DND-41 (cell line): ENCODE data around the gene AGFG2.

Experiments used
- ATAC-seq: fragments of 200-7000 bp; cut with Tn5 transposase; 3 replicates; pipeline ENCODE4 v1.9.1; 2021; ENCODE audit warnings: low read depth; ENCODE audit not compliant: insufficient read depth
- DNase-seq: peaks from one replicate; pipeline ENCODE4 v3.0.0-alpha.2; 2020
- H2AFZ ChIP-seq: 2 replicates; pipeline ENCODE4 v1.6.0; 2012; ENCODE audit warnings: low read depth, low read length
- H3K27ac ChIP-seq: 2 replicates; pipeline ENCODE4 v1.5.1; 2012; ENCODE audit warnings: low read length, inconsistent platforms
- H3K27me3 ChIP-seq: fragments of 200-600 bp; sonication (generic); 2 replicates; pipeline ENCODE4 v1.6.0; 2012; ENCODE audit warnings: low read length, mild to moderate bottlenecking, inconsistent platforms; ENCODE audit not compliant: insufficient read depth, poor library complexity
- H3K36me3 ChIP-seq: 2 replicates; pipeline ENCODE4 v1.5.1; 2012; ENCODE audit warnings: low read length, inconsistent platforms; ENCODE audit not compliant: insufficient read depth
- H3K4me1 ChIP-seq: 2 replicates; pipeline ENCODE4 v1.5.1; 2012; ENCODE audit warnings: mild to moderate bottlenecking, low read length; ENCODE audit not compliant: insufficient read depth
- H3K4me2 ChIP-seq: 2 replicates; pipeline ENCODE4 v1.6.0; 2012; ENCODE audit warnings: mild to moderate bottlenecking, moderate library complexity, low read length, inconsistent platforms; ENCODE audit not compliant: insufficient read depth
- H3K4me3 ChIP-seq, 2 experiments: fragments of 200-600 bp in 1 of 2; shearing (Covaris generic) in 1 of 2; 2 replicates each; pipeline ENCODE4 v1.5.1; 2012 to 2016; ENCODE audit warnings: inconsistent platforms in 2 of 2, low read length in 2 of 2, mild to moderate bottlenecking in 2 of 2, low read depth in 1 of 2, moderate library complexity in 1 of 2
- H3K79me2 ChIP-seq: 2 replicates; pipeline ENCODE4 v1.6.0; 2012; ENCODE audit warnings: low read length, inconsistent platforms; ENCODE audit not compliant: insufficient read depth
- H3K9ac ChIP-seq: 2 replicates; pipeline ENCODE4 v1.6.0; 2012; ENCODE audit warnings: low read depth, mild to moderate bottlenecking, inconsistent platforms, low read length, moderate library complexity
- H3K9me3 ChIP-seq: 2 replicates; pipeline ENCODE4 v1.5.1; 2012; ENCODE audit warnings: low read length, moderate library complexity, mild to moderate bottlenecking, inconsistent platforms; ENCODE audit not compliant: insufficient read depth, severe bottlenecking
- H4K20me1 ChIP-seq: 2 replicates; pipeline ENCODE4 v1.6.0; 2012; ENCODE audit warnings: low read length; ENCODE audit not compliant: insufficient read depth
- EZH2 ChIP-seq: IDR thresholded peaks from 3 replicates; pipeline ENCODE4 v1.6.1; 2012; ENCODE audit warnings: borderline replicate concordance, low read depth, mild to moderate bottlenecking, moderate library complexity, low read length, inconsistent platforms; ENCODE audit not compliant: severe bottlenecking
- TF ChIP-seq, protein P1 (sequence below): IDR thresholded peaks from 2 replicates; pipeline ENCODE4 v1.5.1; 2012; ENCODE audit warnings: borderline replicate concordance, low read length, moderate library complexity, mild to moderate bottlenecking; ENCODE audit not compliant: poor library complexity, severe bottlenecking; ENCODE audit errors: extremely low read depth

AGFG2 gene

DNA sequence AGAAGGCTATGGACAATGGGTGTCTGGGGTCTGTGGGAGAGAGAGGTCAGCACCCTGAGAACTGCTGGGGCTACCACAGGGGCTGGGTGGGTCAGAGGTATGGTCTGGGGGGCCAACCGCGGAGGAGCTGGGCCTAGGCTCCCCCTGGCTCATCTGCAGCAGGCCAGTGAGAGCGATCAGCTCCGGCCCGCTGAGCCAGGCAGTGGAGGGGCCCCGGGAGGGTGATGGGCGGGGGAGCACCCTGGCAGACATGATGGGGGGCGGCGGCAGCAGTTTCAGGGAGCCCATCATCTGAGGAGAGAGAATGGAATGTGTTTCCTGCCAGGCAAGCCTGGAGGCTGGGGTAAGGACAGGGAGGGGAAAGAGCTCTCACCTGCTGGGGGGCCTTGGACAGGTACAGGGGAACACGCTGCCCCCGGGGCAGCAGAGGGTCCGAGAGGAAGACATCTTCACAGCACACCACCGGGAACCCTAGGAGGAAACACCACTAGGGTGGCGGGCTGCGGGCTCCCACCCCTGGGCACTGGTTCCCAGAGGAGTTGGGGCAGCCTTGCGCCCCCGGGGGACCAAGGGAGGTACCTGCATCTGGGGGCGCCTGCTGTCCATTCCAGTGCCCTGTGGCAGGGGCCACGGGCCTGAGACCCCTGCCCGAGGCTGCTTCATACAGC lies 33.4 kb downstream of the AGFG2 start:
- H3K9ac ChIP-seq = no peak overlapping the region
- DNase-seq (no peak), ATAC-seq (no peak)
- peaks cover 24% of the 10 kb centered on the region for H3K4me1 ChIP-seq
- no peak overlapping the region for H3K4me2 ChIP-seq
- no peak overlapping the region for H3K27ac ChIP-seq
- no peak overlapping the region for H3K4me3 ChIP-seq
- peaks cover 44% of the 10 kb centered on the region for H3K36me3 ChIP-seq
- H3K9me3 ChIP-seq = no peaks in the 10 kb centered on the region
- peaks cover 9% of the 10 kb centered on the region for H3K27me3 ChIP-seq
- H3K79me2 ChIP-seq = no peaks in the 10 kb centered on the region
- H4K20me1 ChIP-seq = peaks cover 28% of the 10 kb centered on the region
- H2AFZ ChIP-seq = no peak overlapping the region
- TF ChIP-seq, protein P1, sequence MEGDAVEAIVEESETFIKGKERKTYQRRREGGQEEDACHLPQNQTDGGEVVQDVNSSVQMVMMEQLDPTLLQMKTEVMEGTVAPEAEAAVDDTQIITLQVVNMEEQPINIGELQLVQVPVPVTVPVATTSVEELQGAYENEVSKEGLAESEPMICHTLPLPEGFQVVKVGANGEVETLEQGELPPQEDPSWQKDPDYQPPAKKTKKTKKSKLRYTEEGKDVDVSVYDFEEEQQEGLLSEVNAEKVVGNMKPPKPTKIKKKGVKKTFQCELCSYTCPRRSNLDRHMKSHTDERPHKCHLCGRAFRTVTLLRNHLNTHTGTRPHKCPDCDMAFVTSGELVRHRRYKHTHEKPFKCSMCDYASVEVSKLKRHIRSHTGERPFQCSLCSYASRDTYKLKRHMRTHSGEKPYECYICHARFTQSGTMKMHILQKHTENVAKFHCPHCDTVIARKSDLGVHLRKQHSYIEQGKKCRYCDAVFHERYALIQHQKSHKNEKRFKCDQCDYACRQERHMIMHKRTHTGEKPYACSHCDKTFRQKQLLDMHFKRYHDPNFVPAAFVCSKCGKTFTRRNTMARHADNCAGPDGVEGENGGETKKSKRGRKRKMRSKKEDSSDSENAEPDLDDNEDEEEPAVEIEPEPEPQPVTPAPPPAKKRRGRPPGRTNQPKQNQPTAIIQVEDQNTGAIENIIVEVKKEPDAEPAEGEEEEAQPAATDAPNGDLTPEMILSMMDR = no peak
- TF ChIP-seq EZH2 = no peak

DNA sequence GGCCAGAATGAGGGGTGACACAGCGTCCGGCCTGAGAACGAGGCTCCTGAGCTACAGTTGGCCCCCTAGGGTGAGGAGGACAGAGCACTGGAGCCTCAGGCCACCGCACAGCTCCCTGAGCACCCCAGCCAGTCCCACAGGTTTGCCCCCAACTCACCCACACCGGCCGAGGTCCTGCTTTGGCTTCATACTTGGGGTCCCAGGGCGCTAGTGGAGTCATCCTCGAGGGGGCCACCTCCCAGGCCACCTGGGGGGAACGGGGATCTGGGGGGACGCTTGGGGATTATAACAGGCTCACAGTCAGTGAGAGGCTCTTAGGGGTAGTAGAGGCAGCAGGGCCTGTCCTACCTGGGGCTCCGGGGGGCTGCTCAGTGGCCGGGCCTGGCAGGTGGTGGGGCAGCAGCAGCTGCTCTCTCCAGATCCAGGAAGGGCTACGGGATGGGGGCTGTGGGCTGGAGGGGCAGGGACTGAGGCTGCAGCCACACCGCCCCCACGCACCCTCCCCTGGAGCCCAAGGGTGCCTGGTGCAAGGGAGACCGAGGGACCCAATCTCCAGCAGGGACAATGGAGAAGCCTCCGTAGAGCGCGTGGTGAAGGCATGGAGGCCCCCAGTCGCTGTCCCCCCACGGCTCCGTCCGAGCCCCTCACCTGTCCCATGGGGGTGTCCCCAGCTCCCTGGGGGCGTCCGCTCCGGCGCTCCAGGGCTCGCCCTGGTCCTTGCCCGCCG lies 34.1 kb downstream of the AGFG2 start:
- Histone ChIP-seq H3K79me2 (no peaks in the 10 kb centered on the region), H3K9me3 (no peaks in the 10 kb centered on the region), H3K36me3 (peaks cover 51% of the 10 kb centered on the region), H3K4me2 (no peak overlapping the region), H2AFZ (no peak overlapping the region), H3K9ac (no peak overlapping the region), H3K4me1 (peaks cover 24% of the 10 kb centered on the region), H3K27me3 (peaks cover 9% of the 10 kb centered on the region), H4K20me1 (peaks cover 26% of the 10 kb centered on the region; the same call in 1 of the 2 replicates), H3K4me3 (no peak overlapping the region), H3K27ac (no peak overlapping the region)
- TF ChIP-seq, protein P1 = no peak
- no peak for TF ChIP-seq EZH2
- ATAC-seq = no peak
- no peak for DNase-seq

DNA sequence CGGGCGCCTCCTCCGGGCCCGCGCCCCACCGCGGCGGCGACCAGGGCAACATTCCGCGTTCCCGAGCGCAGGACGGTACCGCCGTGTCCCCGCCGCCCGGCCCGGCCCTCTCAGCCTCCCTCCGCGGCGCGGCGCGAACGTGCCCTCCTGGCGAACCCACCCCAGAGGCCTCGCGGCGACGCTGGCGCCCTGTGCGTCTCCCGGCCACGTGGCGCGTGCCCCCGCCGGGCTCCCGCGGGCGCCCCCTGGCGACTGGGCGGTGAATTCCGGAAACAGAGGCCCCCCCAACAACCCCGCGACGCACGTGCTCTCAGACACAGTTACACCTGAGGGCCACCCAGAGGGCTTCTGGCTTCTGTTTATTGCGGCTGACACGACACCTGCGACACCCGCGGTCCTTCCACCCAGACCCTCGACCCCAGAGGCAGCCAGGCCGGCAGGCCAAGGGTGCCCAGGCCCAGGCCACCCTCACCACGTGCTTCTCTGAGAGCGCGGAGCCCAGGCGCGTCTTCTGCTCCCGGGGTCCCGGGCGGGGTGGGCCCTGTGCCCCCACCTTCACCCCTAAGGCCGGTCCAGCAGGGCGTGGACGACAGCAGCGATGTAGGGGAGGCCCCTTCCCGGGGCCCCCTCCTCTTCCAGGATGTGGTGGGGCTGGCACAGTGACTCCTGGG lies 34.8 kb downstream of the AGFG2 start, which contains the start of gene SAP25:
Gene SAP25, minus strand, starts transcription at position 210 of the 671 bp plus-strand sequence. Its CDS starts 158 bp downstream, at position 52.
- peaks cover 24% of the 10 kb centered on the region for H3K4me1 ChIP-seq
- H3K27me3 ChIP-seq = peaks cover 9% of the 10 kb centered on the region
- H4K20me1 ChIP-seq = peaks cover 31% of the 10 kb centered on the region; the same call in 1 of the 2 replicates
- TF ChIP-seq, protein P1 = no peak
- TF ChIP-seq EZH2 = no peak
- H3K36me3 ChIP-seq = peaks cover 58% of the 10 kb centered on the region
- no peak within 1 kb of the TSS for H3K4me3 ChIP-seq
- H2AFZ ChIP-seq = no peak within 1 kb of the TSS
- no peaks in the 10 kb centered on the region for H3K9me3 ChIP-seq
- H3K4me2 ChIP-seq = no peak within 1 kb of the TSS
- H3K9ac ChIP-seq = no peak within 1 kb of the TSS
- DNase-seq = no peak
- no peaks in the 10 kb centered on the region for H3K79me2 ChIP-seq
- ATAC-seq = no peak
- no peak within 1 kb of the TSS for H3K27ac ChIP-seq
